Liver (tissue), 9 donors: ENCODE measurements around the gene ETV6. TPM values are rescaled to one million over a fixed set of nuclear protein-coding genes. Genes with fewer than 3 reads are reported as not detected.

Experiments
- DNase-seq: peaks from one replicate; pipeline ENCODE4 v3.0.0-alpha.2; 2017; ENCODE audit warnings: low spot score
- H3K27ac ChIP-seq, 2 donors: one replicate each; pipeline ENCODE4 v1.7.0; 2013; ENCODE audit warnings: inconsistent platforms in 2 of 2, low read length in 2 of 2, control low read depth in 1 of 2, low read depth in 1 of 2, mild to moderate bottlenecking in 1 of 2
- H3K27me3 ChIP-seq, 4 donors: one replicate each; pipeline versions ENCODE4 v1.6.1 to v1.7.0; 2013; ENCODE audit warnings: low read length in 3 of 4, inconsistent platforms in 1 of 4, mild to moderate bottlenecking in 1 of 4, moderate library complexity in 1 of 4; ENCODE audit not compliant: control insufficient read depth in 4 of 4, insufficient read depth in 4 of 4
- H3K36me3 ChIP-seq, 4 donors: one replicate each; pipeline versions ENCODE4 v1.6.1 to v1.7.0; 2013; ENCODE audit warnings: low read length in 3 of 4, mild to moderate bottlenecking in 3 of 4, low read depth in 1 of 4, moderate library complexity in 1 of 4; ENCODE audit not compliant: control insufficient read depth in 4 of 4, insufficient read depth in 3 of 4
- H3K4me1 ChIP-seq, 4 donors: one replicate each; pipeline versions ENCODE4 v1.6.1 to v1.7.0; 2013; ENCODE audit warnings: low read length in 3 of 4, mild to moderate bottlenecking in 3 of 4, moderate library complexity in 1 of 4; ENCODE audit not compliant: control insufficient read depth in 4 of 4, insufficient read depth in 4 of 4
- H3K4me3 ChIP-seq, 3 donors: one replicate each; pipeline versions ENCODE4 v1.6.1 to v1.7.0; 2013; ENCODE audit warnings: low read length in 3 of 3, control low read depth in 1 of 3, low read depth in 1 of 3, mild to moderate bottlenecking in 1 of 3
- H3K9ac ChIP-seq, 2 donors: one replicate each; pipeline ENCODE4 v1.7.0; 2013; ENCODE audit warnings: low read length in 2 of 2, mild to moderate bottlenecking in 2 of 2, moderate library complexity in 2 of 2, control low read depth in 1 of 2, low read depth in 1 of 2
- H3K9me3 ChIP-seq, 4 donors: one replicate each; pipeline versions ENCODE4 v1.6.1 to v1.7.0; 2013; ENCODE audit warnings: low read length in 3 of 4; ENCODE audit not compliant: control insufficient read depth in 4 of 4
- ATF3 ChIP-seq: IDR thresholded peaks from 2 replicates; pipeline ENCODE4 v1.6.1; 2016; ENCODE audit warnings: antibody characterized with exemption
- EGR1 ChIP-seq, 2 donors: IDR thresholded peaks; 2 replicates each; pipeline ENCODE4 v1.6.1; 2016 to 2018; ENCODE audit warnings: antibody characterized with exemption in 2 of 2, low read depth in 2 of 2
- FOXA1 ChIP-seq: IDR thresholded peaks from 2 replicates; pipeline ENCODE4 v1.6.1; 2016; ENCODE audit warnings: antibody characterized with exemption
- FOXA2 ChIP-seq: IDR thresholded peaks from 2 replicates; pipeline ENCODE4 v1.6.1; 2016; ENCODE audit warnings: antibody characterized with exemption
- GABPA ChIP-seq, 2 donors: IDR thresholded peaks in 1 of 2; conservative IDR thresholded peaks in 1 of 2; 2 replicates each; pipeline ENCODE4 v1.6.1; 2016; ENCODE audit warnings: antibody characterized with exemption in 2 of 2, mild to moderate bottlenecking in 1 of 2, moderate library complexity in 1 of 2
- HNF4A ChIP-seq, 2 donors: conservative IDR thresholded peaks; 2 replicates each; pipeline ENCODE4 v1.6.1; 2016; ENCODE audit warnings: antibody characterized with exemption in 2 of 2, mild to moderate bottlenecking in 2 of 2
- HNF4G ChIP-seq: IDR thresholded peaks from 2 replicates; pipeline ENCODE4 v1.6.1; 2016; ENCODE audit warnings: antibody characterized with exemption
- JUND ChIP-seq, 2 donors: IDR thresholded peaks; 2 replicates each; pipeline ENCODE4 v1.6.1; 2016; ENCODE audit warnings: antibody characterized with exemption in 2 of 2
- NR2F2 ChIP-seq: IDR thresholded peaks from 2 replicates; pipeline ENCODE4 v1.6.1; 2016; ENCODE audit warnings: antibody characterized with exemption
- RAD21 ChIP-seq, 2 donors: IDR thresholded peaks; 2 replicates each; pipeline ENCODE4 v1.6.1; 2016; ENCODE audit warnings: antibody characterized with exemption in 2 of 2, mild to moderate bottlenecking in 2 of 2
- REST ChIP-seq: IDR thresholded peaks from 2 replicates; pipeline ENCODE4 v1.6.1; 2016; ENCODE audit warnings: antibody characterized with exemption, mild to moderate bottlenecking
- RXRA ChIP-seq, 2 donors: IDR thresholded peaks; 2 replicates each; pipeline ENCODE4 v1.6.1; 2017 to 2018; ENCODE audit warnings: antibody characterized with exemption in 2 of 2, mild to moderate bottlenecking in 1 of 2
- SP1 ChIP-seq: IDR thresholded peaks from 2 replicates; pipeline ENCODE4 v1.6.1; 2018; ENCODE audit warnings: antibody characterized with exemption, mild to moderate bottlenecking
- TAF1 ChIP-seq: conservative IDR thresholded peaks from 2 replicates; pipeline ENCODE4 v1.6.1; 2016; ENCODE audit warnings: antibody characterized with exemption, mild to moderate bottlenecking
- YY1 ChIP-seq: IDR thresholded peaks from 2 replicates; pipeline ENCODE4 v1.6.1; 2016; ENCODE audit warnings: antibody characterized with exemption, mild to moderate bottlenecking
- WGBS: extraction: QIAGEN DNeasy Blood & Tissue Kit; methylation state at CpG from one replicate; pipeline ENCODE4 v1.1.7; 2013; 5-methylcytosine and 5-hydroxymethylcytosine counted together
- polyA plus RNA-seq, 2 donors: library from polyadenylated mRNA; stranded (reverse) in 1 of 2; unstranded in 1 of 2; fragments of 200-250 nt in 1 of 2; fragments of >200 nt in 1 of 2; fragmentation: Nextera tagmentation in 1 of 2; extraction: Ambion mirVana in 1 of 2; gene quantifications; one replicate each; pipeline versions ENCODE4 v1.2.1 to v1.2.3, GENCODE V29; 2013 to 2015
- total RNA-seq, 2 donors: library from RNA; depleted of rRNA; stranded (reverse); fragments of >200 nt; gene quantifications; one replicate each; pipeline ENCODE4 v1.2.3, GENCODE V29; 2014
- TF ChIP-seq, protein P1 (sequence below): IDR thresholded peaks from 2 replicates; pipeline ENCODE4 v1.6.1; 2016; ENCODE audit warnings: antibody characterized with exemption
- TF ChIP-seq, protein P2 (sequence below): IDR thresholded peaks from 2 replicates; pipeline ENCODE4 v1.6.1; 2016; ENCODE audit warnings: antibody characterized with exemption
- TF ChIP-seq, protein P3 (sequence below): fragments of 150-350 bp; IDR thresholded peaks from 2 replicates; pipeline ENCODE4 v1.5.1; 2017; ENCODE audit warnings: improper control_type of control experiment, low read depth, low read length; ENCODE audit not compliant: missing input control
- donor health status: healthy.
- donor health status: healthy.
- donor health status: healthy.
- donor health status: healthy.
- donor health status: healthy.

ETV6 gene
- total and polyA plus RNA-seq, 4 donors: 2.0 to 6.2 (median 3.5) TPM

DNA sequence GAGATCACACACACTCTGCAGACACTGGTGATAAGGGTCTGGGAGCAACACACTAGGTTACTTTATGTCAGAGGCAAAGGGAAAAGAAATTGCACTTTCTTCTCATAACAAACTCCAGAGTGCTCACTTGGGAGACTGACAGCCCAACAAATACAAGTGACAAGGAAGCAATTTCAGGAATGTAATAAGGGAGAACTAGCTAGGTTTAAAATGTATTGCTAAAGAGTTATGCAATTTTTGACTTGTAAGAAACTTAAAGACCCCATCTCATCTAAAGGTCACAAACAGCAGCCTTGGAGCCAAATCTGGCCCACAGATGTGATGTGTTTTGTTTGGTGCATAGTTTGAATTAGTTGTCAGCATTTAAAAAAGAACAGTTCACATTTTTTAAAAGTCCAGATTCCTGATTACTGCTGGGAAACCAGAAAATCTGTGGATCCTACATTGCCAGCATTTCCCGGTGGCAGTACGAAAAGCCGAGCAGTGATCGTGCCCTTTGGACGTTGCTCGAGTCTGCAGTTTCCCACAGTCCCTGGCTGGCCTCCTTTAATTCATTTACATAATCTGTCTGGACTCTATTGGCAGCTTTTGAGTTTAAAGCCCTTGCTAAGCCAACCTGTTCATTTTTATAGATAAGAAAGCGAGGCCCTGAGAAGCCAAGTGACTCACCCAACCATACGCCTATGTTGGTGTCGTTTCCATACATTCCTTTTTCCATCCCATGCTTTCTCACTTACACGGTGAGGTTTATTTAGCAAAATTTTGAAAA lies 42.0 kb upstream of the ETV6 start:
- H3K9me3 ChIP-seq: no peaks in the 10 kb centered on the region
- peak overlapping the region; percentile 69 to 71 for H3K27ac ChIP-seq
- TF ChIP-seq TAF1 (no peak), HNF4G (peak; percentile 93), RXRA (IDR thresholded peaks at IDR 0.05) (peak; percentile 85 to 88), GABPA (IDR thresholded peaks at IDR 0.05 in 1 of 2, conservative IDR thresholded peaks at IDR 0.05 in 1 of 2) (peak in 1 of 2 donors; percentile 57), FOXA1 (peak; percentile 39), JUND (IDR thresholded peaks at IDR 0.05) (peak; percentile 73 to 90), HNF4A (conservative IDR thresholded peaks at IDR 0.05) (peak; percentile 98 to 99), ATF3 (no peak), NR2F2 (peak; percentile 94), REST (peak; percentile 73), SP1 (peak; percentile 96), EGR1 (IDR thresholded peaks at IDR 0.05; ENCODE audit: low read depth in 2 of 2) (peak; percentile 7 to 96), YY1 (peak; percentile 69), RAD21 (IDR thresholded peaks at IDR 0.05) (peak; percentile 50 to 52), FOXA2 (peak; percentile 58)
- TF ChIP-seq, protein P1, sequence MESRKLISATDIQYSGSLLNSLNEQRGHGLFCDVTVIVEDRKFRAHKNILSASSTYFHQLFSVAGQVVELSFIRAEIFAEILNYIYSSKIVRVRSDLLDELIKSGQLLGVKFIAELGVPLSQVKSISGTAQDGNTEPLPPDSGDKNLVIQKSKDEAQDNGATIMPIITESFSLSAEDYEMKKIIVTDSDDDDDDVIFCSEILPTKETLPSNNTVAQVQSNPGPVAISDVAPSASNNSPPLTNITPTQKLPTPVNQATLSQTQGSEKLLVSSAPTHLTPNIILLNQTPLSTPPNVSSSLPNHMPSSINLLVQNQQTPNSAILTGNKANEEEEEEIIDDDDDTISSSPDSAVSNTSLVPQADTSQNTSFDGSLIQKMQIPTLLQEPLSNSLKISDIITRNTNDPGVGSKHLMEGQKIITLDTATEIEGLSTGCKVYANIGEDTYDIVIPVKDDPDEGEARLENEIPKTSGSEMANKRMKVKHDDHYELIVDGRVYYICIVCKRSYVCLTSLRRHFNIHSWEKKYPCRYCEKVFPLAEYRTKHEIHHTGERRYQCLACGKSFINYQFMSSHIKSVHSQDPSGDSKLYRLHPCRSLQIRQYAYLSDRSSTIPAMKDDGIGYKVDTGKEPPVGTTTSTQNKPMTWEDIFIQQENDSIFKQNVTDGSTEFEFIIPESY: peak; percentile 53
- TF ChIP-seq, protein P2, sequence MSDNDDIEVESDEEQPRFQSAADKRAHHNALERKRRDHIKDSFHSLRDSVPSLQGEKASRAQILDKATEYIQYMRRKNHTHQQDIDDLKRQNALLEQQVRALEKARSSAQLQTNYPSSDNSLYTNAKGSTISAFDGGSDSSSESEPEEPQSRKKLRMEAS: peak; percentile 100
- TF ChIP-seq, protein P3, sequence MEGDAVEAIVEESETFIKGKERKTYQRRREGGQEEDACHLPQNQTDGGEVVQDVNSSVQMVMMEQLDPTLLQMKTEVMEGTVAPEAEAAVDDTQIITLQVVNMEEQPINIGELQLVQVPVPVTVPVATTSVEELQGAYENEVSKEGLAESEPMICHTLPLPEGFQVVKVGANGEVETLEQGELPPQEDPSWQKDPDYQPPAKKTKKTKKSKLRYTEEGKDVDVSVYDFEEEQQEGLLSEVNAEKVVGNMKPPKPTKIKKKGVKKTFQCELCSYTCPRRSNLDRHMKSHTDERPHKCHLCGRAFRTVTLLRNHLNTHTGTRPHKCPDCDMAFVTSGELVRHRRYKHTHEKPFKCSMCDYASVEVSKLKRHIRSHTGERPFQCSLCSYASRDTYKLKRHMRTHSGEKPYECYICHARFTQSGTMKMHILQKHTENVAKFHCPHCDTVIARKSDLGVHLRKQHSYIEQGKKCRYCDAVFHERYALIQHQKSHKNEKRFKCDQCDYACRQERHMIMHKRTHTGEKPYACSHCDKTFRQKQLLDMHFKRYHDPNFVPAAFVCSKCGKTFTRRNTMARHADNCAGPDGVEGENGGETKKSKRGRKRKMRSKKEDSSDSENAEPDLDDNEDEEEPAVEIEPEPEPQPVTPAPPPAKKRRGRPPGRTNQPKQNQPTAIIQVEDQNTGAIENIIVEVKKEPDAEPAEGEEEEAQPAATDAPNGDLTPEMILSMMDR: no peak
- 25% methylated on average over 10 of the region's 10 CpGs for WGBS
- no peak overlapping the region for H3K4me3 ChIP-seq
- peaks cover 5 to 15% (median 10%) of the 10 kb centered on the region in 4 donors for H3K4me1 ChIP-seq
- H3K27me3 ChIP-seq: no peaks in the 10 kb centered on the region
- no peak for DNase-seq
- H3K9ac ChIP-seq: peak overlapping the region in 1 of 2 donors; percentile 56
- no peaks in the 10 kb centered on the region for H3K36me3 ChIP-seq
